NCI-H2081 treated with DMSO at 0.1 percent for 48 hours (cell line): ENCODE results near the gene NKPD1.

Experiments used
- DNase-seq: peaks from one replicate; lab custom pipeline; 2025; lab: John Stamatoyannopoulos, UW

NKPD1 gene

DNA sequence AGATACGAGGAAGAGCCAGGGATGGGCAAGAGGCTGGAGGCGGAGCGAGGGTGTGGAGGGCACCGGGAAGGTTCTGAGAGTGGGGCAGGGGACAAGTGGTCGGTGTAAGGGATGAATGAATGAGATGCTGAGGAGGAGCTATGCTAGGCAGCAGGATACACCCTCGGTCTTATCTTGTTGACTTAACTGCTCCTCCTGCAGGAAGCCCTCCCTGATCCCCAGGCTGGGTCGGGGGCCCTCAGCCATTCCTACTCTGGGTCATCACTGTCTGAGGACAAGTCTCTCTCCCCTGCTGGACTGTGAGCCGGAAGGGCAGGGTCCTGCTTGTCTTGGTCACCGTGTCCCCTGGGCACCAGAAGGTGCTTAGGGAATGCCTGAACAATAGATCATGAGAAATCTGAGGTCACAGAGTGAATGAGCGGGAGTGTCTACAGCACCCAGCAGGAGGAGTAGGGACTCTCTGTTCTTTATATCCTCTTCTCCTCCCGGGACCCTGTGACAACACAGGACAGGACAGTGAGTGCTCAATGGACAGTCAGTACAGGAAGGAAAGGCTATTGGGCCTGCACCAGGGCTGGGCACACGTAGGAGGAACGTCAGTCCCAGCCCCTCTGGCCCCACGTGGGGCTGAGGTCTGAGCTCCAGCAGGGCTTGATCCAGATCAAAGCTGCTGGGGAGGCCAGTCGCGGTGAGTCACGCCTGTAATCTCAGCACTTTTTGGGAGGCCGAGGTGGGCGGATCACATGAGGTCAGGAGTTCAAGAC is 6.5 kb downstream of the NKPD1 start:
- DNase-seq: no peak

DNA sequence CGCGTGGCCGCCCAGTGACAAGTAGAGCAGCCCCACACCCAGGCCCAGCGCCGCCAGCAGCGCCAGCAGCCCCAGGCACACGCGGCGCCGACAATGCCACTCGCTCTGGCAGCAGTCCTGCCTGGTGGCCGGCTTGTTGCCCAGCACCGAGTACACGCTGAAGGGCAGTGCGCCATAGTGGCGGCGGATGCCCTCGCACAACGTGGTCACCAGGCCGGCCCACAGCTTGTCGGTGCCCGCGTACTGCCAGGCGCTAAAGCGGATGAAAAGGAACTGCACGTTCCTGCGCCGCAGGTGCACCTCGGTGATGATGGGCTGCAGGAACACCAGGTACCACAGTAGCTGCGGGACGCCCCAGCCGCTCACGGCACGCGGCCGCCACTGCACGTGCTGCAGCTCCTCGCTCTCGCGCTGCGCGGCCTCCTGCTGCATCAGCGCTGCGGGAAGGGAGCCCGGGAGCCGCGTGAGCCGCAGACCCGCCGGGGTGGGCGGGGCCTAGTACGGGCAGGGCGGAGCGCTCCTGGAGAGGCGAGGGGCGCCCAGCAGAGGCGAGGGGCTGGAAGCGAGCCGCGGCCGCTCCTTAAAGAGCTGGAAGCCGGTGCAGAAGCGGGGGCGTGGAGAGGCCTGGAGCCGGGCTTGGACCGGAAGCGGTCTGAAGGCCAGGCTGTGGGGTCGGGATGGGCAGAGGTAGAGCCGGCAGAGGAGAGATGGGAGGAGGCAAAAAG is 7.3 kb downstream of the NKPD1 start:
- DNase-seq: no peak

DNA sequence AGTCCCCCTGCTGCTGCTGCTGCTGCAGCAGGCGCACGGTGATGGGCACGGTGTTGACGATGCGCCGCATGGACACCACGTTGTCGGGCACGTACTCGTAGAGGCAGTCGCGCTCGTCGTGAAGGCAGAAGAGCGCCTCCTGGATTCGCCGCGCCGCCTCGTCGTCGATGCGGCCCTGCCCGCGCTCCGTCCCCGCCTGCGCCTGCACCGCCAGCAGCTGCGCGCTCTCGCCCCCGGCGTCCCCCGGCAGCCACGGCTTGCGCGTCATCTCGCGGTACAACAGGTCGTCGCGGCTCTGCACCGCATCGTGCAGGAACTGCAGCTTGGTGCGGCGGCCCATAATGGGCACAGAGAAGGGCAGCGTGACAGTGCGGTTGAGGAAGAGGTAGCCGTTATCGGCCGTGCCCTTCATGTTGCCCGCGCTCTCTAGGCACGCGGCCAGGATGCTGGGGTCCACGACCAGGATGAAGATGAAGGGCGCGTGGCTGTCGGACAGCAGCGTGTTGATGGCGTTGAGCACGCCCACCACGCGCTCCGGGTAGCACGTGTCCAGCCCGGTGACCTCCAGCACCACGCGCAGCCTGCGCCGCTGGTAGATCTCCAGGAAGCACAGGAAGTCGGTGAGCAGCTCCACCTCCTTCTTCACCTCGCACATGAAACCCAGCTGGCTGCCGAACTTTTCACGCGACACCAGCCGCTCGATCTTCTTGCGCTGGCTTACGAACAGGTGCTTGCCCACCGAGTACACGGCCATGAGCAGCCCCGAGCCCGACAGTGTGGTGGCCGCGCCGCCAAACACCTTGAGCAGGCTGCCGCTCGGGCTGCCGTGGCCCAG is 8.1 kb downstream of the NKPD1 start:
- DNase-seq: no peak

- no peak for DNase-seq
Measured at GRCh38 chr19:45151821-45152503, 8.8 kb downstream of the NKPD1 start.

DNA sequence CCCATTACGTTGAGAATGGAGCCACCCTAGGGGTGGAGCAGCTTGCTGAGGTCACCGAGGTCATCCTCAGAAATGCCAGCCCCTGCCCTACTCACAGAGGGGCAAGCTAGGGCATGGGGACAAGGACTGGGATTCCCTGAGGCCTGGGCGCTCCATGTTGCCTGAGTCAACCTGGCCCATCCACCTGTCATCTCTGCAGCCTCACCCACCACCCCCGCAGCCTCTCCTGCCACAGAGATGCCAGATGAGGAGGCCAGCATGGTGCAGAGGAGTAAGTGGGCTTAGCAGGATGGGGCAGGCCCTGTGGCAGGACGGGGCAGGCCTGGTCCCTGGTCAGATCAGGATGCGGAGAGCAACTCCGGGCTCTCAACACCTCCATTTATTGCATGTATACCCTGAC is 9.5 kb downstream of the NKPD1 start:
- DNase-seq: no peak

DNA sequence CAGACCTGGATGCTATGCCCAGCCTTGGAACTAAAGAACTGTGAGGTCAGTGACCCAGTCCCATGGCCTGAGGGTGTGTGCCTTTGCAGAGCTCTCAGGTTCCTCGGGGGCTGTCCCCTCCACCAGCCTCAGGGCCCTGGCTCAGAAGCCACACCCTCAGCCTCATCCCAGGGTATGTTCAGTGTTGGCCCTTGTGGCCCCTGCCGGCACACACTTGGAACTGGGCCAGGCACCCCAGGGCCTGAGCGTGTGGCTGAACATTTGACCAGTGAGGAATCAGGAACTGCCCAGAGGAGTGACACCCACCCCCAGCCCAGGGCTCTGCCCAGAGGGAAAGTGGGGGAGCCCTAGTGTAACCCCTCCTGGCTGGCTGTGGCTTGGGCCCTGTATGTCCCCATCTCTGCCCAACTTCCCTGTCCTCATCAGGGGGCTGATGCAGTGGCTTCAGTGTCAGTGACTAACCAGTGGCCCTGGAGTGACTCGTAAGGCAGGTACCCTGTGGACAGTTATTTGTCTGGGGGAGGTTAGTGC is 10.0 kb downstream of the NKPD1 start:
- DNase-seq: no peak

- no peak for DNase-seq
Measured at GRCh38 chr19:45150180-45150579, 10.6 kb downstream of the NKPD1 start.

DNA sequence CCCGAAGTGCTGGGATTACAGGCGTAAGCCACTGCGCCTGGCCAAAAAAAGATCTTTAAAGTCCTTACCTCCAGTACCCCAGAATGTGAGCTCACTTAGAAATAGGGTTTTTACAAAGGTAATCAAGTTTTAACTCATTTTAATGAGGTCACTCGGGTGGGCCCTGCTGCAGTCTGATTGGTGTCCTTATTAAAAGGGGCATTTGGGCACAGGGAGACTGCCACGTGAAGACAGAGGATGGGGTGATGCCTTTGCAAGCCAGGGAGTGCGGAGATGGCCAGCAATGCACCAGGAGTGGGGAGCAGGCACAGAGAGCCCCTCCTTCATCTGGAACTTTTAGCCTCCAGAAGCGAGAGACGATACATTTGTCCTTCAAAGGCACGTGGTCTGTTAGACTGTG is 11.7 kb downstream of the NKPD1 start:
- DNase-seq: no peak

GRCh38 chr19:45147835-45148676 is 12.7 kb downstream of the NKPD1 start:
- DNase-seq: no peak

GRCh38 chr19:45146741-45147205 is 14.0 kb downstream of the NKPD1 start:
- no peak for DNase-seq

DNA sequence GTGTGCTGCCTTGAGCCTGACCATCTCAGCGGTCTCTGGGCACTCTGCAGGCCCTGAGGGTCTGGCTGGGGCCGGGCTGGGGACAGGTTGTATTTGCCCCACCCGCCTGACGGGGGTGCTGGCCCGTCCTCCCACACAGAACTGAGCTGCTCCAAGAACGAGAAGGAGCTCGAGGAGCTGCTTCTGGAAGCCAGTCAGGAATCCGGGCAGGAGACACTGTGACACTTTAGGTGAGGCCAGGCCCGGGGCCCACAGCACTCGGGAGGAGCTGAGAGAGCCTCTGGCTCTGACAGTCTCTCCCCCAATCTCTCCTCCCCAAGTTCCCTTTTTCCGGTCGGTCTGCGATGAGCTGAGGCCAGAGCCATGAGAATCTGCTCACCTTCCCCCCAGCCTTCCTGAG is 14.5 kb downstream of the NKPD1 start:
- DNase-seq: no peak

GRCh38 chr19:45145270-45146189 is 15.3 kb downstream of the NKPD1 start:
- DNase-seq: no peak

GRCh38 chr19:45144431-45145269 is 16.1 kb downstream of the NKPD1 start:
- no peak for DNase-seq

DNA sequence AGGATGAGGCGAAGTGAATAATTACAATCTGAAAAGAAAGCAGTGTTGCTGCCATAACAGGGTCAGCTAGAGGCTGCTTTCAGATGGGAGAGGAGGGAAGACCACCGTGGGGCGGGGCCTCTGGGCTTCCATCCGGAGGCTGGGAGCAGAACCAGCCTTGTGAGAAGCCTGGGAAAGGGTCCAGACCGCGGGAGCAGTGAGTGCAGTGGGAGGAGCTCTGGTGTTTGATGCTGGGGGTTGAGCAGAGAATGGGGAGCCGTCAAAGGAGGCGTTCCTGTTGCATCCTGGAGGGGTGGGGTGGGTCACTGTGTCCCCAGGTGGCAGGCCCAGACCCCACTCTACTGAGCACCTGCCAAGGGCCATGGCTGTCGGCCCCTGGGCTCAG is 18.1 kb downstream of the NKPD1 start:
- no peak for DNase-seq

GRCh38 chr19:45142016-45142725 is 18.6 kb downstream of the NKPD1 start:
- no peak for DNase-seq

- DNase-seq: no peak
Measured at GRCh38 chr19:45141203-45141900, 19.4 kb downstream of the NKPD1 start.

DNA sequence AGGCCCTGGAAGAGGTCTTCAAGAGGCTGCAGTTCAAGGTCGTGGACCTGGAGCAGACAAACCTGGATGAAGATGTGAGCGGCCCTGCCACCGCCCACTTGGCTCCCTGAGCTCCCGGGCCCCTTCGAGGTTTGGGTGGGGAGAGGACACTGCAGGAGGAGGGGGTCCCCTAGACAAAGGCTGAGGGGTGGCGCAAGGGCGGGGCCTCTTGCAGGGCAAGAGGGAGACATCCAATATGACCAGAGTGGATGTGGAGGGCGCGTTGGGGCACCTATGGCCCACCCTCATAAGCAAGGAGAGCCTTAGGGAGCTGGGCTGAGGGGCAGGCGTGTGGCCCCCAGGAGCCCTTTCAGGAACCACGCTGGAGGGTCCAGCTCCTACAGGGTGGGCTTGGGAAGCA is 20.2 kb downstream of the NKPD1 start:
- no peak for DNase-seq

DNA sequence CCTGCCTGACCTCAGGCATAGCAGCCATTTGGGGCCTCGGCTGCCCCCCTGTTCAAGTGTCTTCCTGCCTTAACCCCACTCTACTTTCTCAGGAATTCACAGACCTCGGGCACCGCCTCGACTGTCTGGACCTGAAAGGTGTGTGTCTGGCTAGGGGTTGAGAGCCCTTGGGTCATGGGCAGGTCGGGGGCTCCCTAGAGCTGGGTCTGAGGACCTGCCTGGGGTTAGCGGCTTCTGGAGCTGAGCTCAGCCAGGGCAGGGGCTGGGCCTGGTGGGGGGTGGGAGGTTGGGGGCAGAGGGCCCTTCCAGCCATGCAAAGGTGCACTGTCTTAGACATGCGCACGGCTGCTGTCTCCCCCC is 20.7 kb downstream of the NKPD1 start:
- no peak for DNase-seq
